T-helper 2 cell (primary cell): Measurements from ENCODE around the gene PEX5L.
"Not testable (repeated sequence)": the region's sequence is repeated elsewhere in the genome, so short reads cannot be mapped to it uniquely, and the experiment has no call there.

Experiments used
- DNase-seq, 5 experiments: peaks; one replicate each; pipeline versions ENCODE4 v3.0.0 to v3.0.0-alpha.2; 2012 to 2022

The PEX5L gene

GRCh38 chr3:179828738-179829137 is 208.0 kb downstream of the PEX5L start:
- no peak for DNase-seq

DNA sequence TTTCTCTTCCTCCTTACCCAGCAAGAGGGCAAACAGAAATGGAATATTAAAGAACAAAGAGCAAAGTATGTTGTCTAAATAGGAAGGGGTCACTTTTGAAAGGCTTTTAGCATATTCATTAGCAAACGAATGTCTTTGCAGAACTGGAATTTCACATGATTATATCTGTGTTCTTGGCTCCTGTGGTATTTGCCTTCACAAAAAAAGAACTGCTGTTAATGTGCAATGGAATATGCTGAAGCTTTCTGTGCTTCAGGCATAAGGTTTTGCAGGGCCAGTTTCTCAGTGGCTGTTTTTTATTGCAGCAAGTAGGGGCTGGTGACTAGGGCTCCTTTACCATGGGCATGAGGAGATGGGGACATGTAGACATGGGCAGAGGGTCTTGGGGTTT is 210.5 kb downstream of the PEX5L start:
- no peak for DNase-seq

DNA sequence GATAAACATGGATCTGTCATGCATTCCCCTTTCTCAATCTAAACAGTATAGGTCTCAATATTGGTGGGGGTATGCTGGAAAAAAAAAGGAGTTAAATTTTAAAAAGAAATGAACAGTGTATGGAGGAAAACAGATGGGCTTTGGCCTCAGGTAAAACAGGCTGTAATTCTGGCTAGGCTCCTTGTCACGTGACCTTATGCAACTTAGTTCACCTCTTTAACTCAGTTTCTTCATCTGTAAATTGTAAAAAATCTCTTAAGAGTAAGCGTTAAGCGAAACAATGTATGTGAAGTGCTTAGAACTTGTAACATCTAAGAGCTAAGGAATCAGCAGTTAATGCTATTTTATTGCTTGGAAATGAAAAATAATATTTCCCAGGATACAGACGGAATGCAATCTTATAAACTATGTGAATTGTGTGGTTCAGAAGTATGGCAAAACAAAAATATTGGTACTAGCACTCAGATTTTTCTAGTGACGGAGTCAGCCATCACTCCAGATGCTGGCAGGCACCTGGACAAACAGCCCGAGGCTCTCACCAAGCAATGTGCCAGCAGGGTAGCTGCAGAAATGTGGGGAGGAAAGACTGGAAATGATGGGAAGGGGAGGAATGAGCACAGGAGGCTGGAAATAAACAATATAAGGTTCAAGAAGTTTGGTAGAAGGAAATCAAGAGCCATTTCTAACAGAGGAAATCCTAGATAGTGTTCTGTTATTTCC is 211.1 kb downstream of the PEX5L start:
- no peak for DNase-seq

- no peak for DNase-seq
These were observed 214.4 kb downstream of the PEX5L start for GRCh38 chr3:179822296-179822695.

GRCh38 chr3:179819379-179819778 is 217.4 kb downstream of the PEX5L start:
- no peak for DNase-seq

GRCh38 chr3:179812096-179812382 is 224.7 kb downstream of the PEX5L start:
- no peak for DNase-seq

GRCh38 chr3:179811321-179812095 is 225.2 kb downstream of the PEX5L start:
- DNase-seq = peak in 1 of 5 experiments; percentile 62

GRCh38 chr3:179809639-179810038 is 227.1 kb downstream of the PEX5L start:
- DNase-seq = no peak

DNA sequence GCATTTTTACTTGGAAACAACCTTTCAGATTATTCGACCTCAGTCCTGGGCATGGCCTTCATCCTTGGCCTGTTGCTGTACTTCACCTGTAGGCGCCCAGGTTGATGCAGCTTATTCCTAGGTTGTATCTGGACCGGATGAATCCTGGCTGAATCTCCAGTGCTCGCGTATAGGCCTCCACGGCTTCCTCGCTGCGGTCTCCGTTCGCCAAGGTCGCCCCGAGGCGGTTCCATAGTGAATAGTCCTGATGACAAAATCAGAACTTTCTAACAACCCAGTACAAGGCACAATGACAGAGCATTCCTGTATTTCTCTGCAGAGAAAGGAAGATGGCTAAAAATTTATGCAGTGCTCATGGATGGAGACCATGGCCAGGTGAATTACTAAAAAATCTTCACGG is 229.1 kb downstream of the PEX5L start:
- no peak for DNase-seq

- DNase-seq = no peak
These were observed 230.6 kb downstream of the PEX5L start for GRCh38 chr3:179806177-179806576.

GRCh38 chr3:179801856-179802255 is 234.9 kb downstream of the PEX5L start:
- DNase-seq = no peak

DNA sequence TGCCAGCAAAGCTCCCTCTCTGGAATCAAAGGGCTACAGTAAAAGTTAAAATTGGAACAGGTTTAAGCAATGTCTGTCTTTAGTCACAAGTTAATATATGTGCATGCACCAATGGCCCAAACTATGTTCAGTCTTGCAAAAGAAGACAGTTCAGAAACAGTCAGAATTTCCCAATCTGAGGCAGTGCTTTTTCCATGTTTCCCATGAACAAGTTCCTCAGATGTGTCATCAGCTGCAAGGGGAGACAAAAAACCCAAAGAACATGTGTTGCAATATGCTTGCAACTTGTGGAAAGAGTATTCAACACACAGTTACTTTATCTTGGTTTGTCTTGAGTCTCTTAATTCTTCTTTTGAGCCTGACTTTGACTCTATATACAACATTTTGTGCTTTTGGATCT is 235.5 kb downstream of the PEX5L start:
- no peak for DNase-seq

DNA sequence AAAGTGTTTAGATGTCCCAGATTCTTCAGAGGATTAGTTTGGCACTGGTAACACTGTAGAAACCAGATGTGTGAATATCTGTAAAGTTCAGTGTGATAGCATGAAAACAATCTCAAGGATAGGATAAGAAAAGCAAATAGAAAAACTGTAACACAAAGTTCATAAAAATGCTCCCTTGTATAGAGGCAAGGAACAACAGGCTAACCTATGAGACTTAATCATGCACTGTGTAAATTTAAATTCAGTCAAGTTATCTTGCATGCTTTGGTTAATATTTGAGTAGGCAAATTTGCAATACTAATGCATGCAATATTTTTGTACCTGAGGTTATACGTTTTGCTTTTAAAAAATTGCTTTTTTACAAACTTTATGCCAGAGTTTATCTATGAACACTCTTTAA is 239.5 kb downstream of the PEX5L start:
- no peak for DNase-seq

DNA sequence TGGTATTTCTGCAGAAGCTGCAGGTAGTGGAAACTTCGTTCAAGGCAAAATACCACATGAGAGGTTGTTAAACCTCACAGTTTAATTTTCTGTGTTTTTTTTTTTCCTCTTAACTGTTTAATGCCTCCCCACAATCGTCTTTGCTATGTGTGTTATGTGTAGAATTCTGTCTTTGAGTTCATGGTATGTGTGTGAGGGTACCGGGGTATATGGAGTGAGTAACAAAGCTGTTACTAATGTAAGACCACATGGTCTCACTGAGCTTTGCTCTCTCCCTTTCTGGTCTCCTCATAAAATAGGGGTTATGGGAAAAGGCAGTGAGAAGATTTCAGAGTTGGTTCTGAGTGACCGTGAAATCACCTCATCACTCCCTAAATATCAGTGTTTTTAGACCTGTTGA is 240.3 kb downstream of the PEX5L start:
- DNase-seq = peak in 1 of 5 experiments; percentile 41

DNA sequence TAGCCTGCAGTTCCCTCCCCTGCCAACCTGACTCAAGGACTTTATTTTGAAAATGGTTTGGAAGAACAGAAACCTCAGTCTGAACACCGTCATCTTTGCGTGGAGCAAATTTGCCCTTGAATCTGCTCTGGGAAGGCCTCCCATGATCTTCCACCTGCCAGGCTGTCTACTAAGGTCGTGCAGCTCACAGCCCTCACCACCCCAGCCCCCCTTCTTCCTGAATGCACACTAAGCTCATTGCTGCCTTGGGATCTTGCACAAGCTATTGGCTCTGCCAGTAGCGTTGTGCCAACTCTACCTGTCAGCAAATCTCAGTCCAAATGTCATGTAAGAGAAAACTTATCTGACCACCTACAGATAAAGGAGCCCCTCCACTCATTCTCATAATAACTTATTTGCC is 242.4 kb downstream of the PEX5L start:
- no peak for DNase-seq

DNA sequence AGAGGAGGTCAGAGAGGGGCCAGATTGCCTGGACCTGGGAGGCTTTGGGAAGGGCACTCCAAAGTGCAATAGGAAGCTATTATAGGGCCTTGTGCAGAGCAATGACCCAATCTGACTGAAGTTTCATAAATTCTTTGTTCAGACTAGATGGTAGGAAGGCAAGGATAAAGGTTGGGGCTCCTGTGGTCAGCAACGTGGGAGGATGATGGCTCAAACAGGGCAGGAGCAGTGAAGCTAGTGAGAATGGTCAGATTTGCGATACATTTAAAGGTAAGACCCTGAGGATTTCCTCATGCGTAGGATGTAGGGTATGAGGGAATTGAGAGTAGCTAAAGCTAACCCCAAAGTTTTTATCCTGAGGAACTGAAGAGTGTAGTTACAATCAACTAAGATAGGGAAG is 244.9 kb downstream of the PEX5L start:
- no peak for DNase-seq

DNA sequence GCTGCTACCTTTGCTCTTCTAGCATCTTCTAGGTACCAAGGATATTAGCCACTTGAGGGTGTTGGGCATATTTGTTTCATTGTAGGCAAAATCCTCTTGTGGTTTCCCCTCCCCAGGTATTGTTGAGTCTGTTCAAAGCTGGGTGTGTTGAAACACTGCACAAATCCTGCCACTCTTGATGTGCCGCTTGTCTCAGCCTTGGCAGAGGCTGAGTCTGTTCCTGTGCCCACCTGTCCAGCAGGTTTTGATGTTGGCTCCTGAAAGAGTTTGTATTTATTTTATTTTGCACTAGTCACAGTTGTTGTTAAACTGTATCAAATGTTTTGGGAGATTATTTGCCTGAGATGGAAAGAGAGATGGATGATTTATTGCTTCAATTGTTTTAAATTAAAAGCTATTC is 247.7 kb downstream of the PEX5L start:
- no peak for DNase-seq

DNA sequence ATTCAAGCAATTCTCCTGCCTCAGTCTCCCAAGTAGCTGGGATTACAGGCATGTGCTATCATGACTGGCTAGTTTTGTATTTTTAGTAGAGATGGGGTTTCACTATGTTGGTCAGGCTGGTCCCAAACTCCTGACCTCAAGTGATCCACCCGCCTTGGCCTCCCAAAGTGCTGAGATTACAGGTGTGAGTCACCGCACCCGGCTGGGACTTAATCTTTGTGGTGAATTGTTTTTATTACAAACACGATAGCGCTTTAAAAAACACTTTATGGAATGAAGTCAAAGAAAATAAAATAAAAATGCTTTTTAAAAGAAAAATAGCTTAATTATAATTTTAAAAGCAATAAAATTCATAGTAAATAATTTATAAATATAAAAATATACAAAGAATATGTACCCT is 253.9 kb downstream of the PEX5L start:
- DNase-seq = not testable (repeated sequence)

DNA sequence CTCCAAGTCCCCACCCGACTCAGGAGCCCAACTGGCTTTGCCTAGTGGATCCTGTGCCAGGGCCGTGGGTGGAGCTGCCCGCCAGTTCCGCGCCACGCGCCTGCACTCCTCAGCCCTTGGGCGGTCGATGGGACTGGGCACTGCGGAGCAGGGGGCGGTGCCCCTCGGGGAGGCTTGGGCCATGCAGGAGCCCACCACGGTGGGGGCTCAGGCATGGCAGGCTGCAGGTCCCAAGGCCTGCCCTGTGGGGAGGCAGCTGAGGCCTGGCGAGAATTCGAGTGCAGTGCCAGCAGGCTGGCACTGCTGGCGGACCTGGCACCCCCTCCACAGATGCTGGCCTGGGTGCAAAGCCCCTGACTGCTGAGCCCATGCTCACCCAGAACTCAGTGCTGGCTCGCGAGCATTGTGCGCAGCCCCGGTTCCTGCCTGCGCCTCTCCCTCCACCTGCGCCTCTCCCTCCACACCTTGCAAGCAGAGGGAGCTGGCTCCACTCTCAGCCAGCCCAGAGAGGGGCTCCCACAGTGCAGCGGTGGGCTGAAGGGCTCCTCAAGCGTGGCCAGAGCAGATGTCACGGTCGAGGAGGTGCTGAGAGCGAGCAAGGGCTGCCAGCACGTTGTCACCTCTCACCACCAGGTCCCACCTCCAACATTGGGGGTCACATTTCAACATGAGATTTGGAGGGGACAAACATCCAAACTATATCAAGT is 261.2 kb downstream of the PEX5L start:
- no peak for DNase-seq

DNA sequence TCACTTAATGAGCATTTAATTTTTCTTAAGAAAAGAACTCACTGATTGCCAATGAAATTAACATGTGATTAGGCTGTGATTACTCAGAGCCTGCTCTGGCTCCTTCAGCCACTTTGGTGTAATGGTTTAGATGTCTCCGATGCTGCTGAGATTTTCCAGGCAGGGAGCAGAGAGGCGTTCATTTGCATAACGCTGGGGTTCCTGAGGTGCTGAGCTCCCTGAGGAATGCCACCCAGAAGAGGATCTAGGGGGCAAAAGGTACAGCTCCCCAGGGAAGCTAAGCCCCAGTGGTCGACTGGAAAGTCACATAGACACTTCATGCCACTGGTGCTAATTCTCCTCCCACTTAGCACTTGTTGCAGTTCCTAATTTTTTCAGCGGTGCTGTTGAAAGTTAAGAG is 264.4 kb downstream of the PEX5L start:
- no peak for DNase-seq

DNA sequence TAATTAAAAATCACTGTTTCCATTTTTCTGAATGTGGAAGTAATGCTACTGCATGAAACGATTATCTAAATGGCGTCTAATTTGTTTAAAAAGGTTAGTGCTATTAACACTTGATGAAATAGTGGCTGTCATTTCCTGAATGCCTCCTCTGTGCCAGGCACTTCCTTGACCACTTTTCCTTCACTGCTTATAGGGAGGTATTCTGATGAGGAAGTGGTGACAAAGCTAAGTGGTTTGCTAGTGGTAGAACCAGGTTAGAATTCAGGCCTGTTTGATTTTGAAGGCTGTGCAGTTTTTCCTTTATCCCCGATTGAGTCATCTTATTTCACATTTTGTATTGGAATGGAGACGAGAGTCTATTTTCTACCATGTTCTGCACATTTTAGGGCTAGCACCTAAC is 264.9 kb downstream of the PEX5L start:
- no peak for DNase-seq

- no peak for DNase-seq
These were observed 267.1 kb downstream of the PEX5L start for GRCh38 chr3:179769411-179770247.

GRCh38 chr3:179768080-179768479 is 268.7 kb downstream of the PEX5L start:
- peak in 1 of 5 experiments; percentile 11 for DNase-seq
